K562 (cell line): ENCODE results near the gene IREB2. TPM values are rescaled to one million over a fixed set of nuclear protein-coding genes. Genes with fewer than 3 reads are reported as not detected.

Experiments used
- ATAC-seq: fragments of 200-7000 bp; cut with Tn5 transposase; 3 replicates; pipeline ENCODE4 v1.9.1; 2020; ENCODE audit warnings: moderate library complexity
- BruUV-seq: library from RNA; stranded (reverse); fragments of 400-500 nt; replicated peaks from 2 replicates; lab custom pipeline; 2021; lab: Mats Ljungman, UMichigan
- CTCF ChIA-PET: fragments of 300-600 bp; formaldehyde crosslinking; extraction: SDS; loops from one replicate; lab custom pipeline; 2021; ENCODE audit warnings: low intra/inter-chr PET ratio; lab: Yijun Ruan, JAX
- POLR2A ChIA-PET: fragments of 300-600, 350-650 bp; sonication (Branson Sonifier 250); formaldehyde crosslinking; extraction: SDS; loops from one replicate; lab custom pipeline; 2021; ENCODE audit warnings: antibody characterized with exemption, inconsistent platforms; lab: Yijun Ruan, JAX
- DNase-seq, 4 experiments: peaks; one replicate each; pipeline versions ENCODE4 v3.0.0 to v3.0.0-alpha.2; 2011 to 2018; ENCODE audit warnings: low spot score in 3 of 4, mixed read lengths in 3 of 4; ENCODE audit errors: extremely low read depth in 1 of 4
- FAIRE-seq: peaks from 2 replicates; lab custom pipeline; 2011; peaks lifted over from hg19 to GRCh38; lab: Jason Lieb, UNC
- H2AFZ ChIP-seq: 2 replicates; pipeline ENCODE4 v1.6.0; 2011; ENCODE audit warnings: low read depth, low read length, control low read depth, inconsistent platforms
- H3K27ac ChIP-seq: fragments of 200-600 bp; 3 replicates; pipeline ENCODE4 v1.8.0; 2011; ENCODE audit warnings: low read depth, mild to moderate bottlenecking, control low read depth, inconsistent platforms, low read length, moderate library complexity, mixed read lengths; ENCODE audit errors: extremely low read depth
- H3K27me3 ChIP-seq, 2 experiments: fragments of 300-600 bp in 1 of 2; 2 replicates in 1 of 2; 3 replicates in 1 of 2; pipeline versions ENCODE4 v1.6.0 to v1.8.0; 2011; ENCODE audit warnings: inconsistent platforms in 2 of 2, low read length in 2 of 2, mild to moderate bottlenecking in 1 of 2, mixed read lengths in 1 of 2, moderate library complexity in 1 of 2; ENCODE audit not compliant: control insufficient read depth in 2 of 2, insufficient read depth in 2 of 2
- H3K36me3 ChIP-seq: fragments of 300-600 bp; 3 replicates; pipeline ENCODE4 v1.8.0; 2011; ENCODE audit warnings: mild to moderate bottlenecking, low read length, inconsistent platforms; ENCODE audit not compliant: control insufficient read depth, insufficient read depth
- H3K4me1 ChIP-seq, 2 experiments: fragments of 200-600 bp in 1 of 2; replicated peaks in 1 of 2; 2 replicates in 1 of 2; 3 replicates in 1 of 2; pipeline versions ENCODE4 v1.5.1 to v1.8.0; 2011; ENCODE audit warnings: inconsistent platforms in 2 of 2, low read length in 2 of 2, mild to moderate bottlenecking in 1 of 2, mixed read lengths in 1 of 2, moderate library complexity in 1 of 2; ENCODE audit not compliant: control insufficient read depth in 2 of 2, insufficient read depth in 2 of 2
- H3K4me2 ChIP-seq: 2 replicates; pipeline ENCODE4 v1.6.1; 2011; ENCODE audit warnings: low read length, control low read depth, inconsistent platforms, mixed read lengths; ENCODE audit not compliant: insufficient read depth
- H3K4me3 ChIP-seq: fragments of 200-600 bp; sonication (generic), shearing (Covaris generic); 2 replicates; pipeline ENCODE4 v1.5.1; 2016; ENCODE audit warnings: control low read depth, inconsistent platforms
- H3K79me2 ChIP-seq: fragments of 200-600 bp; 3 replicates; pipeline ENCODE4 v1.8.0; 2011; ENCODE audit warnings: low read length, inconsistent platforms; ENCODE audit not compliant: control insufficient read depth, insufficient read depth
- H3K9ac ChIP-seq, 2 experiments: 2 replicates each; pipeline versions ENCODE4 v1.6.0 to v1.6.1; 2011; ENCODE audit warnings: low read depth in 2 of 2, low read length in 2 of 2, control low read depth in 1 of 2, inconsistent platforms in 1 of 2, mild to moderate bottlenecking in 1 of 2, mixed read lengths in 1 of 2; ENCODE audit not compliant: insufficient read depth in 1 of 2
- H3K9me1 ChIP-seq: one replicate; pipeline ENCODE4 v1.6.0; 2011; ENCODE audit warnings: inconsistent platforms, mild to moderate bottlenecking, low read length, moderate library complexity; ENCODE audit not compliant: control insufficient read depth, insufficient read depth
- H3K9me3 ChIP-seq: replicated peaks from 2 replicates; pipeline ENCODE4 v1.5.1; 2011; ENCODE audit warnings: low read depth, low read length, inconsistent platforms; ENCODE audit not compliant: control insufficient read depth, insufficient read depth
- H4K20me1 ChIP-seq: replicated peaks from 2 replicates; pipeline ENCODE4 v1.6.1; 2011; ENCODE audit warnings: low read length, inconsistent platforms, mixed read lengths; ENCODE audit not compliant: control insufficient read depth, insufficient read depth
- BCOR ChIP-seq: fragments of 450-650 bp; IDR thresholded peaks from 2 replicates; pipeline ENCODE4 v1.6.1; 2016
- C11orf30 ChIP-seq: fragments of 450-650 bp; IDR thresholded peaks from 2 replicates; pipeline ENCODE4 v1.6.1; 2016; ENCODE audit warnings: low read depth, mild to moderate bottlenecking
- GTF2E2 ChIP-seq: fragments of 200-800 bp; sonication (Bioruptor generic); IDR thresholded peaks from 2 replicates; pipeline ENCODE4 v1.6.1; 2016; ENCODE audit warnings: missing genetic modification characterization, missing compliant biosample characterization
- HNRNPH1 ChIP-seq: fragments of 200-400 bp; formaldehyde crosslinking; optimal IDR thresholded peaks from 2 replicates; pipeline ENCODE3; 2017; ENCODE audit warnings: low read depth, mild to moderate bottlenecking, low read length, moderate library complexity
- POLR2AphosphoS5 ChIP-seq: IDR thresholded peaks from 2 replicates; pipeline ENCODE4 v1.6.1; 2011; ENCODE audit warnings: mild to moderate bottlenecking, low read depth, low read length, moderate library complexity; ENCODE audit not compliant: control insufficient read depth, insufficient read depth
- RFX7 ChIP-seq: fragments of 250-450 bp; sonication (Bioruptor Pico); IDR thresholded peaks from 2 replicates; pipeline ENCODE4 v1.5.1; 2021; ENCODE audit warnings: mild to moderate bottlenecking
- STAT5A ChIP-seq: IDR thresholded peaks from 2 replicates; pipeline ENCODE4 v1.6.1; 2012; ENCODE audit warnings: low read length, inconsistent platforms, borderline replicate concordance
- ZBTB17 ChIP-seq: fragments of 450-650 bp; formaldehyde crosslinking; IDR thresholded peaks from 2 replicates; pipeline ENCODE4 v1.4.0; 2020; ENCODE audit warnings: mild to moderate bottlenecking
- ZBTB8A ChIP-seq: fragments of 450-650 bp; IDR thresholded peaks from 2 replicates; pipeline ENCODE4 v1.6.1; 2018; ENCODE audit warnings: mild to moderate bottlenecking, moderate library complexity; ENCODE audit not compliant: partially characterized antibody
- ZNF644 ChIP-seq: fragments of 200-800 bp; sonication (Bioruptor generic); IDR thresholded peaks from 2 replicates; pipeline ENCODE4 v1.6.1; 2016; ENCODE audit warnings: low read depth, missing genetic modification characterization, missing compliant biosample characterization
- WGBS: fragments of 100-300 bp; shearing (Covaris generic); methylation state at CpG from one replicate; pipeline ENCODE4 v1.1.6; 2016; ENCODE audit warnings: low coverage, mixed read lengths; ENCODE audit not compliant: insufficient coverage; ENCODE audit errors: missing lambda C conversion rate; 5-methylcytosine and 5-hydroxymethylcytosine counted together
- in situ Hi-C: fragments of 300-500 bp; cut with MboI; formaldehyde crosslinking; loops from 4 replicates; pipeline ENCODE4 v1.15.0; 2018; ENCODE audit warnings: inconsistent platforms, mixed read lengths
- intact Hi-C: fragments of 100-400 bp; cut with micrococcal nuclease; formaldehyde crosslinking; loops from 2 replicates; pipeline ENCODE4 v1.14.2; 2022
- polyA plus RNA-seq, 8 experiments: library from polyadenylated mRNA; depleted of rRNA in 4 of 8; stranded (reverse) in 5 of 8; unstranded in 3 of 8; fragments of >200 nt; fragmentation: Nextera tagmentation in 2 of 8; fragmentation: Illumina TruSeq in 1 of 8; extraction: Ambion mirVana in 2 of 8; extraction: Trizol in 1 of 8; gene quantifications; 2 replicates each; pipeline versions ENCODE4 v1.2.1 to v1.2.3, GENCODE V29; 2011 to 2014; ENCODE audit warnings: inconsistent platforms in 1 of 8, missing spikeins in 1 of 8
- total RNA-seq, 7 experiments: library from RNA; depleted of rRNA in 6 of 7; stranded (reverse); fragments of >200 nt in 6 of 7; fragmentation: Illumina TruSeq in 2 of 7; extraction: Trizol in 2 of 7; gene quantifications; 2 replicates each; pipeline versions ENCODE4 v1.2.1 to v1.2.3, GENCODE V29; 2011 to 2021; ENCODE audit warnings: low replicate concordance in 1 of 7
- TF ChIP-seq, protein P1 (sequence below): fragments of 450-650 bp; formaldehyde crosslinking; IDR thresholded peaks from 2 replicates; pipeline ENCODE4 v1.4.0; 2022; ENCODE audit warnings: mild to moderate bottlenecking, moderate library complexity

Gene IREB2
- total and polyA plus RNA-seq, 9 of the 15 experiments (the other 6 are each of a cell fraction or from before 2014, with no cell fraction given) = 16.8 to 61.7 (median 34.0) TPM

GRCh38 chr15:78533331-78533730 is 95.3 kb downstream of the IREB2 start:
- Histone ChIP-seq H3K4me3 (no peak overlapping the region), H3K27me3 (no peaks in the 10 kb centered on the region), H3K4me2 (no peak overlapping the region), H3K9me3 (no peaks in the 10 kb centered on the region), H3K9ac (no peak overlapping the region), H3K27ac (no peak overlapping the region), H3K36me3 (no peaks in the 10 kb centered on the region), H3K9me1 (no peaks in the 10 kb centered on the region), H3K4me1 (no peaks in the 10 kb centered on the region), H2AFZ (no peak overlapping the region), H4K20me1 (no peaks in the 10 kb centered on the region), H3K79me2 (no peaks in the 10 kb centered on the region)
- BruUV-seq = no TSS peak
- in situ Hi-C loops (no loop called here), intact Hi-C loops (no loop called here)
- 5% methylated on average over 2 of the region's 2 CpGs for WGBS
- DNase-seq (no peak), FAIRE-seq (no peak), ATAC-seq (no peak)
- ChIA-PET POLR2A (interaction anchor here (0.7 to 1.1 kb wide), 3 partner anchors 12 to 16 kb away, joined by 3 to 4 read pairs (median 4); no protein-coding TSS in a partner anchor), CTCF (no interaction called here)
- no peak for TF ChIP-seq ZNF644
- TF ChIP-seq RFX7 (CRISPR knock-in tag) = no peak
- no peak for TF ChIP-seq C11orf30
- TF ChIP-seq, protein P1, sequence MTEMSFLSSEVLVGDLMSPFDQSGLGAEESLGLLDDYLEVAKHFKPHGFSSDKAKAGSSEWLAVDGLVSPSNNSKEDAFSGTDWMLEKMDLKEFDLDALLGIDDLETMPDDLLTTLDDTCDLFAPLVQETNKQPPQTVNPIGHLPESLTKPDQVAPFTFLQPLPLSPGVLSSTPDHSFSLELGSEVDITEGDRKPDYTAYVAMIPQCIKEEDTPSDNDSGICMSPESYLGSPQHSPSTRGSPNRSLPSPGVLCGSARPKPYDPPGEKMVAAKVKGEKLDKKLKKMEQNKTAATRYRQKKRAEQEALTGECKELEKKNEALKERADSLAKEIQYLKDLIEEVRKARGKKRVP (CRISPR knock-in tag) = no peak
- TF ChIP-seq GTF2E2 = no peak
- no peak for TF ChIP-seq BCOR
- no peak for TF ChIP-seq ZBTB8A
- no peak for TF ChIP-seq ZBTB17 (CRISPR knock-in tag)
- TF ChIP-seq STAT5A = no peak
- TF ChIP-seq HNRNPH1 = no peak
- TF ChIP-seq POLR2AphosphoS5 = no peak
